IMR-90 (cell line): ENCODE data around the gene TMC1. TPM values are rescaled to one million over a fixed set of nuclear protein-coding genes. Genes with fewer than 3 reads are reported as not detected.

ENCODE experiments used
- ATAC-seq: fragments of 200-7000 bp; cut with Tn5 transposase; 2 replicates; pipeline ENCODE4 v1.9.1; 2020; ENCODE audit warnings: low read depth, mild to moderate bottlenecking, moderate library complexity
- BruUV-seq: library from RNA; stranded (reverse); fragments of 400-500 nt; replicated peaks from 2 replicates; lab custom pipeline; 2021; lab: Mats Ljungman, UMichigan
- CTCF ChIA-PET: fragments of 300-600 bp; formaldehyde crosslinking; extraction: SDS; loops from one replicate; lab custom pipeline; 2021; ENCODE audit warnings: antibody characterized with exemption; lab: Yijun Ruan, JAX
- POLR2A ChIA-PET: fragments of 300-600 bp; sonication (Branson Sonifier 250); formaldehyde crosslinking; loops from one replicate; lab custom pipeline; 2022; ENCODE audit warnings: antibody characterized with exemption; ENCODE audit not compliant: unreplicated experiment; lab: Charles Lee
- DNase-seq: peaks from one replicate; pipeline ENCODE4 v3.0.0; 2013
- H2AFZ ChIP-seq: replicated peaks from 2 replicates; pipeline ENCODE3; 2013; ENCODE audit warnings: low read length, mild to moderate bottlenecking; ENCODE audit not compliant: poor library complexity
- H2AK5ac ChIP-seq: 2 replicates; pipeline ENCODE4 v1.6.1; 2013; ENCODE audit warnings: low read depth, low read length, inconsistent platforms
- H2AK9ac ChIP-seq: replicated peaks from 2 replicates; pipeline ENCODE3; 2013; ENCODE audit warnings: mild to moderate bottlenecking, low read depth, low read length, moderate library complexity; ENCODE audit not compliant: poor library complexity
- H2BK120ac ChIP-seq: 2 replicates; pipeline ENCODE4 v1.6.1; 2013; ENCODE audit warnings: low read depth, low read length, inconsistent platforms
- H2BK15ac ChIP-seq: 3 replicates; pipeline ENCODE4 v1.6.1; 2013; ENCODE audit warnings: low read depth, low read length, inconsistent platforms
- H2BK20ac ChIP-seq: 2 replicates; pipeline ENCODE4 v1.6.1; 2013; ENCODE audit warnings: low read depth, mild to moderate bottlenecking, inconsistent platforms, low read length, moderate library complexity
- H2BK5ac ChIP-seq: 2 replicates; pipeline ENCODE4 v1.6.1; 2013; ENCODE audit warnings: mild to moderate bottlenecking, low read depth, low read length, inconsistent platforms; ENCODE audit not compliant: poor library complexity, severe bottlenecking
- H3K14ac ChIP-seq: replicated peaks from 2 replicates; pipeline ENCODE4 v1.6.1; 2013; ENCODE audit warnings: low read depth, low read length, inconsistent platforms
- H3K18ac ChIP-seq: 2 replicates; pipeline ENCODE4 v1.6.1; 2013; ENCODE audit warnings: low read depth, low read length, control low read depth
- H3K23ac ChIP-seq: 2 replicates; pipeline ENCODE4 v1.6.1; 2013; ENCODE audit warnings: low read depth, low read length, inconsistent platforms
- H3K27ac ChIP-seq: 2 replicates; pipeline ENCODE4 v1.5.1; 2013; ENCODE audit warnings: mild to moderate bottlenecking, control low read depth, low read length; ENCODE audit not compliant: insufficient read depth
- H3K27me3 ChIP-seq: 2 replicates; pipeline ENCODE4 v1.6.1; 2013; ENCODE audit warnings: low read length; ENCODE audit not compliant: control insufficient read depth, insufficient read depth
- H3K36me3 ChIP-seq: 2 replicates; pipeline ENCODE4 v1.6.1; 2013; ENCODE audit warnings: low read length, mixed read lengths; ENCODE audit not compliant: control insufficient read depth, insufficient read depth
- H3K4ac ChIP-seq: 2 replicates; pipeline ENCODE4 v1.6.1; 2013; ENCODE audit warnings: low read depth, low read length, inconsistent platforms
- H3K4me1 ChIP-seq: 2 replicates; pipeline ENCODE4 v1.6.1; 2013; ENCODE audit warnings: low read length, mixed read lengths; ENCODE audit not compliant: control insufficient read depth, insufficient read depth
- H3K4me2 ChIP-seq: 2 replicates; pipeline ENCODE4 v1.6.1; 2013; ENCODE audit warnings: low read depth, mild to moderate bottlenecking, control low read depth, low read length, moderate library complexity
- H3K4me3 ChIP-seq: 2 replicates; pipeline ENCODE4 v1.5.1; 2013; ENCODE audit warnings: low read depth, mild to moderate bottlenecking, control low read depth, low read length, moderate library complexity; ENCODE audit not compliant: insufficient read depth
- H3K56ac ChIP-seq: 2 replicates; pipeline ENCODE4 v1.6.1; 2013; ENCODE audit warnings: low read length, inconsistent platforms; ENCODE audit not compliant: insufficient read depth; ENCODE audit errors: extremely low read depth
- H3K79me1 ChIP-seq, 2 experiments: 2 replicates each; pipeline ENCODE4 v1.6.1; 2013; ENCODE audit warnings: low read length in 2 of 2, inconsistent platforms in 1 of 2, low read depth in 1 of 2
- H3K9ac ChIP-seq: 2 replicates; pipeline ENCODE4 v1.6.1; 2013; ENCODE audit warnings: low read depth, low read length, control low read depth
- H3K9me1 ChIP-seq: 2 replicates; pipeline ENCODE4 v1.6.1; 2013; ENCODE audit warnings: low read length, inconsistent platforms; ENCODE audit not compliant: insufficient read depth
- H3K9me3 ChIP-seq: 2 replicates; pipeline ENCODE4 v1.6.1; 2013; ENCODE audit warnings: low read length; ENCODE audit not compliant: control insufficient read depth, insufficient read depth
- H4K20me1 ChIP-seq: 2 replicates; pipeline ENCODE4 v1.6.1; 2013; ENCODE audit warnings: low read length, inconsistent platforms; ENCODE audit not compliant: insufficient read depth
- H4K5ac ChIP-seq: 2 replicates; pipeline ENCODE4 v1.6.1; 2013; ENCODE audit warnings: mild to moderate bottlenecking, low read depth, low read length, control low read depth
- H4K8ac ChIP-seq, 2 experiments: 2 replicates each; pipeline ENCODE4 v1.6.1; 2013; ENCODE audit warnings: low read depth in 2 of 2, low read length in 2 of 2, control low read depth in 1 of 2, inconsistent platforms in 1 of 2
- H4K91ac ChIP-seq: 2 replicates; pipeline ENCODE4 v1.6.1; 2013; ENCODE audit warnings: low read depth, low read length, inconsistent platforms; ENCODE audit not compliant: insufficient read depth
- WGBS, 2 experiments: methylation state at CpG; one replicate each; pipeline versions ENCODE4 v1.1.5 to v1.1.7; 2013; ENCODE audit warnings: missing lambda C conversion rate in 2 of 2; ENCODE audit not compliant: insufficient read length in 1 of 2; ENCODE audit errors: extremely low coverage in 2 of 2; 5-methylcytosine and 5-hydroxymethylcytosine counted together
- dilution Hi-C: fragments of 300-500 bp; cut with HindIII; formaldehyde crosslinking; loops from one replicate; pipeline ENCODE4 v1.14.3; 2018; ENCODE audit warnings: low sequenced_read_pairs; ENCODE audit not compliant: unreplicated experiment
- in situ Hi-C: fragments of 300-500 bp; cut with MboI; formaldehyde crosslinking; loops from 3 replicates; pipeline ENCODE4 v1.14.3; 2019; ENCODE audit warnings: low sequenced_read_pairs, inconsistent platforms, mixed read lengths
- intact Hi-C: fragments of 100-400 bp; cut with micrococcal nuclease; formaldehyde crosslinking; loops from 2 replicates; pipeline ENCODE4 v1.10.0; 2022
- polyA plus RNA-seq, 3 experiments: library from polyadenylated mRNA; depleted of rRNA; stranded (reverse); fragments of >200 nt; gene quantifications; 2 replicates each; pipeline ENCODE4 v1.2.3, GENCODE V29; 2012; ENCODE audit warnings: low replicate concordance in 1 of 3
- total RNA-seq: library from RNA; depleted of rRNA; stranded (reverse); fragments of >200 nt; gene quantifications from 2 replicates; pipeline ENCODE4 v1.2.3, GENCODE V29; 2012
- TF ChIP-seq, protein P1 (sequence below): fragments of 150-350 bp; IDR thresholded peaks from 2 replicates; pipeline ENCODE4 v1.6.1; 2017; ENCODE audit warnings: mild to moderate bottlenecking, antibody characterized with exemption, low read length, low read depth

TMC1 gene
- total and polyA plus RNA-seq, 2 of the 4 experiments (the other 2 are of a cell fraction), result not detected

GRCh38 chr9:72836790-72837189, 315.4 kb downstream of the TMC1 start:
- no peak overlapping the region for H3K4ac ChIP-seq
- no peak overlapping the region for H4K91ac ChIP-seq
- no peaks in the 10 kb centered on the region for H4K20me1 ChIP-seq
- ChIA-PET CTCF (interaction anchor here (0.6 kb wide), 1 partner anchor 556 kb away, joined by 3 read pairs; no protein-coding TSS in a partner anchor), POLR2A (no interaction called here)
- no peak overlapping the region for H4K5ac ChIP-seq
- no peak overlapping the region for H3K14ac ChIP-seq
- intact Hi-C loops (no loop called here), in situ Hi-C loops (loop anchor here (10.0 kb wide), 1 partner anchor 58 kb away; no protein-coding TSS in a partner anchor), dilution Hi-C loops (no loop called here)
- no peak overlapping the region for H3K18ac ChIP-seq
- no CpG with 5 or more reads among the region's 6 CpGs for WGBS, 2 experiments
- no peak overlapping the region for H3K9ac ChIP-seq
- H3K27ac ChIP-seq, result no peak overlapping the region
- DNase-seq (no peak), ATAC-seq (no peak)
- H2AK5ac ChIP-seq, result no peak overlapping the region
- no peak overlapping the region for H4K8ac ChIP-seq
- no peak overlapping the region for H2BK20ac ChIP-seq
- no TSS peak for BruUV-seq
- H3K79me1 ChIP-seq, result no peaks in the 10 kb centered on the region
- no peak overlapping the region for H2BK5ac ChIP-seq
- H3K56ac ChIP-seq, result no peak overlapping the region
- no peak overlapping the region for H3K4me3 ChIP-seq
- no peaks in the 10 kb centered on the region for H3K36me3 ChIP-seq
- H2AK9ac ChIP-seq, result no peak overlapping the region
- no peaks in the 10 kb centered on the region for H3K9me3 ChIP-seq
- no peaks in the 10 kb centered on the region for H3K9me1 ChIP-seq
- no peak overlapping the region for H3K4me2 ChIP-seq
- no peak overlapping the region for H2BK120ac ChIP-seq
- TF ChIP-seq, protein P1, sequence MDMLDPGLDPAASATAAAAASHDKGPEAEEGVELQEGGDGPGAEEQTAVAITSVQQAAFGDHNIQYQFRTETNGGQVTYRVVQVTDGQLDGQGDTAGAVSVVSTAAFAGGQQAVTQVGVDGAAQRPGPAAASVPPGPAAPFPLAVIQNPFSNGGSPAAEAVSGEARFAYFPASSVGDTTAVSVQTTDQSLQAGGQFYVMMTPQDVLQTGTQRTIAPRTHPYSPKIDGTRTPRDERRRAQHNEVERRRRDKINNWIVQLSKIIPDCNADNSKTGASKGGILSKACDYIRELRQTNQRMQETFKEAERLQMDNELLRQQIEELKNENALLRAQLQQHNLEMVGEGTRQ, result no peak
- H2BK15ac ChIP-seq, result no peak overlapping the region
- H3K4me1 ChIP-seq, result no peaks in the 10 kb centered on the region
- H2AFZ ChIP-seq, result no peak overlapping the region
- no peaks in the 10 kb centered on the region for H3K27me3 ChIP-seq
- H3K23ac ChIP-seq, result no peak overlapping the region
